Stimulated activated CD8-positive, alpha-beta memory T cell treated with anti-CD3 and anti-CD28 coated beads, Interleukin-12 subunit alpha, Interleukin-12 subunit beta, amount 100 ng/mL, for 1 hour (primary cell): ENCODE data around the gene PLEKHS1.

ENCODE experiments used
- DNase-seq: peaks from one replicate; pipeline ENCODE4 v3.0.0-alpha.2; 2020; ENCODE audit warnings: low read depth

The PLEKHS1 gene

DNA sequence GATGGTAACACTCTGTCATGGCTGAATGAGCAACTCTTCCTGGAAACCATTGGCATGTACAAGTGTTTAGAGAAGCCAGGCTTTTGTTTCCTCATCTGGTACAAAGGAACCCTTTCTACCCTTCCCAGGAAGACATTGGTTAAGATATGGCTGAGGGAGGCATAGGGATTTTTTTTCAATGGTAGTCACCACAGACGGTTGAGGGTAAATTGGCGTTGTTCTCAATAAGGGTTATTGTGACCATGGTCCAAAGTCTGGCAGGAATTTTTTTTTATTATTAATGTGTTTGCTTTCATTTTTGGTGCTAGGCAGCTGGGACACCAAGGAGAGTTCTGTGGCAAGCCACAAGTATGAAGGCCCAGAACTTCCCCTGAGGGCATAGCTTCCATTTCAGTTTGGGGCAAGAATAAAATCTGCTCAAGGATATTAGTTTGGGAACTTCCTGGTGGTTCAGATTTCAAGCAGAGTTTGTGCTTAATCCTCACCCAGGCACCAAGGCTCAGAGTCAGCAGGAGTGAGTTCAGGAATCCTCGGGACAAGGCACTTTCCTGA, at the start of gene PLEKHS1:
Gene PLEKHS1, plus strand, starts transcription at position 502 of the 552 bp plus-strand sequence. CDS start 3,596 bp downstream, outside the sequence.
- DNase-seq = no peak

DNA sequence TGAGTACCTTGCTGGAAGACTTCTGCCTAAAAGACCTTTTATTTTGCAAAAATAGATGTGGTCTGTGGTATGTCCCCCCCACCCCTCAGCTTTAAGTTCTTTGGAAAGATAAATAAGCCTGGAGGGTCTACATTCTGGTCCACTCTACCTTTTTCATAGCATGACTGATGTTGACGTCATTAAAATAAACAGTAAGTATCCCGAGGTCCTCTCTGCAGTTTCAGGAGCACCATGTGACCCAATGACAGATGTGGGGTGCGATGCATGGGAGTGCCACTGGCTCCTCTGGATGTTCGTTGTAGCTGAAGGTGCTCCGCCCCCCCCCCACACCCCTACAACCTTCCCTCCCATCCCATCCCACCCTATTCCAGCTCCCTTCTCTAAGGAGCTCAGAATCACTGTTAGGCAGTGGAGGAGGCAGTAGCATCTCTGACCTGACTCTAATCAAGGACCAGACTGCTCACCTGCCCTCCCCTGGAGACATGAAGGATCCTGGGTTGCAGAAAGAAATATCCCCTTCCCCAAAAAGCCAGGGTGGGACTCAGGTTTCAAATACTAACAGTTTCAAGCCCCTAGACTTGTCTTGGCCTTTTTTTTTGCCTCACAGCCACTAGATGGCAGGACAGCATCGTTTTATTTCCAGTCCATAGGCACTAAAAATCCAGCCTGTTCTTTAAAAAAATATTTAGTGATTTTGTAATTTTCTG, 46.7 kb upstream of the PLEKHS1 start:
- DNase-seq = no peak

DNA sequence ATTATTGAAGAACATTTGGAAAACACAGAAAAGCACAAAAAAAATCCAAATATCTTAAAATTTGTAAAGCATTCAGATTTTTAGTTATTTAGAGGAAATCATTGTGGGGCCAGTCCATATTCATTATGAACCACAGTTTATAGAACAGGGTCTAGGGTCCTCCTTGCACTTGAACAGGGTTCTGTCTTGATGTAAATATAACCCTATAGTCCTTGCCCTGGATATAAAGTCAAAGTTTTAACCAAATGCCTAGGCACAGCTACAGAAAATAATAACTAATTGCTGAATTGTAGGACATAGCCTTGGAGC, 46.2 kb upstream of the PLEKHS1 start:
- DNase-seq = no peak

DNA sequence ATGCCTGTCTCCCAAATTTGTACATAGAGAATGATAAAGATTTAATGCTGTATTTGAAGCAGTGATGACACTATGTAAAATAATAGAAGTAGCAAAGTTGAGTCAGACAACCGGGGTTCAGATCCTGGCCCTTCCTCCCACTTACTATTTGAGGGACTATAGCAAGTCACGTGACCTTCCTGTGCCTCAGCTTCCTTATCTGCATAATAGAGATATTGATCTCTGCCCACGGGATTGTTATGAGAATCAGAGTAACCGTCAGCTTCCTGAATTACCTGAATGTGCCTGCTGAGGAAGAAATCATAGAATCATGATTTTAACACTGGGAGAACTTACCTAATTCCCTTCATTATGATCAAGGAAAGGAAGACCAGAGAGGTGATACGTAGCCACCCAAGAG, 44.9 kb upstream of the PLEKHS1 start:
- DNase-seq = no peak

DNA sequence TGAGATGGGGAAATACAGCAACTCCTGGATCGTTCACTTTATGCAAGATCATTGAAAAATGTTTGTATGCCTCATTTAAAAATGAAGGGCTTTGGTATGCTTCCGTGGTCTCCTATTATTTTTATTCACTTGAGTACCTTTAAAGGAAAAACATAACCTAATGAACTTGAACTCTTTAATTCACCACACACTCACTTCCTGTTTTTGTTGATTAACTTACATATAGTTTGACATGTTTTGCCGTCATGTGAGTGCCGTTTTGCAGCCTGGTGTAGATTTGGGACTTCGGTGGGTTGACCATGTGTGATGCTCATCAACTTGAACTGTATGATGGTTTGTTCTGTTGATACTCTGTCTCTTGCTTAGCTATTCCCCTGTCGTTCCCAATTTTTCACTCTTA, 42.8 kb upstream of the PLEKHS1 start:
- DNase-seq = no peak

DNA sequence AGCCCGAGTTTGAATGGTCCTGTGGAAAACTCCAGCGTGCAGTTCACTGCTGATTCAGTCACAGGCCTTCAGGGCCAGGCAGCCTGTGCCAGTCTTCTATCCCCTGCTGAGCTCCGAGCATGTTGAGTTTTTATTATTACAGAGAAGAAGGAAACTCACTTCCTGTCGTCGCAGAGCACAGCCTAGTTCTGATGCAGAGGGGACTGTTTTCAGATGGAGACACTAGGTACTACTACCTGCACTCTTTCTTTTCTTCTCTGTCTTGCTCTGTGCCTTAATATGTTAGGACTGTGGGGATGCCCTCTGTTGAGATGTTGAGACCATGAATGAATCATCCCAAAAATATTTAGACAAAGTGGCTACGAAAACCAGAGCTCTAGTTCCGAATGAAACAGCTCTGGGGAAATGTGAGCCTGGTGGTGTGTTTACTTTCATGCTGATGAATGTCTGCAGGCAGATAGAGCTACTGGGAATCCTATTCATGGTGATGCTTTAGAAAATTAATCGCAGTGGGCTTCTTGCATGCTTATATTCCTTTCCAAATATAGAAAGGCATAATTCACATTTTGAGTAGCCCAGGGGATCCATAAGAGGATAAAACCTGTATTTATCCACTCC, 42.2 kb upstream of the PLEKHS1 start:
- no peak for DNase-seq

DNA sequence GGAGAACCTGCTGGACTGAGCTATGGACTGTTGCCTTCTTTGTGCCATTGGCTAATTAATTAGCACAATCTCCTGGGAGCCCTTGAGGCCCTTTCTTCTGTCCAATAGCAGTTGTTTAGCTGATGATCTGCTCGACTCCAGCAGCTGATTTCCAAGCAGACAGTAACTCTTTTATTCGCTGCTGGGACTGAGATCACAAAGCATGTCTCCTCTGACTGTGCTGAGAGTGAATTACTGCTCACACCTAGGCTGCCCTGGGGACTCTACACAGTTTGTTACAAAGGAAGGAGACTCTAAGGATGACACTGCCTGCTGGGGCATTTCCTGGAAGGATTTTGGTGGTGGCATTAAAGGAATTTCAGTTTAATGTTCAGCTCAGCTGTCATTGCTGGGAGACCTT, 40.3 kb upstream of the PLEKHS1 start:
- no peak for DNase-seq

DNA sequence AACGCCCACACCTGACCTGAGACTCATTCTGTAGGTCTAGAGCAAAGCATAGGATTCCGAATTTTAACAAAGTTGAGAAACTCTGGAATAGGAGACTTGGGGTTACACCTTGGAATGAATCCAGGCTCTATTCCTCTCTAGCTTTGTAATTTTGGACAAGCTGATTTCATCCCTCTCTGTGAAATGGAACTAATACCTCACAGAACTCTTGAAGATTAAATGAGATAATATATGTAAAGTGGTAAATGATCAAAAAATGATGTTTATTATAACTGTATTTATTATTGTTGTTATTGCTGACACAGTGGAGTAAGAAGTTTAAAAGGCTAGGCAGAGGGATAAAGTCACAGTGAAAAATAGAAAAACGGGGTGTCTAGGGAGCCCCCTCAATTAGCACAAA, 39.5 kb upstream of the PLEKHS1 start:
- DNase-seq = no peak

DNA sequence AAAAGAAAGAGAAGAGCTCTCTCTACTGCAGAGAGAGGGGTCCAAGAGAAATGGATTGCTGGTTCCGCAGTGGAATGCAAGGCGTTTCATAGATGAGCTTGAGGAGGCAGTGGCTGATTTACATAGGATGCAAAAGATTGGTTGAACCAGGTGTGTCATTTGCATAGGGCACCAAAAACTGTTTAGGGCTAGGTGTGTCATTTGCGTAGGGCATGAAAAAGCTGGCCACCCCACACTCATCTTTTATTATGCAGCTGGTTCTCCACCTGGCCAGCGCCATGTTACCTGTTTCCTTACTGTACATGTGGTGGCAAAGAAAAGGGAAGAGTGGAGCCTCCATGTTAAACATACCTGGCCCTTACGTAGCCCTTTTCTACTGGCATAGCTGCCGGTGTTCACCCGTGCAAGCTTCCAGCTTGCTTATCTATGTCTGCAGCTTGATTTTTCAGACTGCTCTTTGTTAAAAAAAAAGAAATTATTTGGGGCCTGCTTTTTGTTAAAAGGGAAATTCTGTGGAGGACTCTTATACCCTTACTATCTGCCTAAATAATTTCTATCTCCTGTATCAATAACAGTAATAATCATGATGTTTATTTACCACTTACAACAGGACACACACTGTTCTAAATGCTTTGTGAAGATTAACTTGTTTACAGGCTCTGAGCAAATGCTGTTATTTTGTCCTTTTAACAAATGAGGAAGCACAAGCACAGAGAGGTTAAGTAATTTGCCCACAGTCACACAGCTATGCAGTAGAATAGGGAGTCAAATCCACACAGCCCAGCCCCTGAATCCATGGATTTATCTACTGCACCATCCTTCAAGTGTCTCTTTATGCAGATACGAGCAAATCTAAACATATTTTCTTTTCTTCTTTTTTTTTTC, 38.5 kb upstream of the PLEKHS1 start:
- no peak for DNase-seq

DNA sequence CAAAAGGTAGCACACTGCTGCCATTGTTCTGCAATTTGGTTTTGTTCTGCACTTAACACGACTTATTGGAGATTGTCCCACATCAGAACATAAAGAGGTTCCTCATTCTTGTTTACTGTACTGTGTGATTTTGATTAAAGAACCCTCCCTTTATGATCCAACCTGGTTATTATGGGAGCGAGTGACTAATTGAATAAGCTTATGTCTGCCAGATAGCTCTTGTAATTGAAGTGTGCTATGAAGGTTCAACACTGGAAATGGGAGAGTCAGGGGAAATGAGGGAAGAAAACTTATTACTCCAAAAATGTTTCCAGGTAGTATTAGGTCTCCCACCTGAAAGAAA, 37.9 kb upstream of the PLEKHS1 start:
- DNase-seq = no peak

DNA sequence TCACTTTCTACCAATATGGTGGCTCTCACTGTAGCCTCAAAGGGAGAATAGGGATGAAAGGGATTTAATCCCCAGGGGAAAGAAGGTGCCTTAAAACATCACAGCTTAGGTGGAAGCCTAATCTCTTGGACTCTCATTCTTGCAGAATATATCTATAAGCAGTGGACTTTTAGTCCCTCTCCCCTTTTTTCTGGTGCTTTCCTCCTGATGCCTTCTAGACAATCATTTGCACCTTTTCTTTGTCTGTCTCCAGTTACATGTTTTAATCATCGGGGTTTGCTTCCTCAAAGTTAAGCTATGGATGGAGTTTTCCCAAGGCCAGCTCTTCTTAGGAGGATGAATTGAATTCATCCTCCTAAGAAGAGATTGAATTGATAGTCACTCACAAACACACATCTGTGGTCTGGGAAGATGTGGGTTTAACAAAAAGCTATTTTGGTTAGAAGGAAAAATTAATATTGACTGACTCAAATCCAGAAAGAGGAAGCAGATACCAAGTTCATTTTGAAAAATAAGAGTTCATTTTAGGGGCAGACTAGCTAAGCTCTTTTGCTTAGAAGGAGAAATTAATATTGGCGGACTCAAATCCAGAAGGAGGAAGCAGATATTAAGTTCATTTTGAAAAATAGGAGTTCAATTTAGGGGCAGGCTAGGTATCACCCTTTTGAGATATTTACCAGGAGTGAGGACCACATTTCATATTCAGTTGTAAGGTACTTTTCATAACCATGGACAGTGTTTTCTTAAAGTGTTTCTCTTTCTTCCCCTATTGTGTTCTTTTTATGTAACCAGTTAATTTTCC, 35.2 kb upstream of the PLEKHS1 start:
- DNase-seq = no peak

DNA sequence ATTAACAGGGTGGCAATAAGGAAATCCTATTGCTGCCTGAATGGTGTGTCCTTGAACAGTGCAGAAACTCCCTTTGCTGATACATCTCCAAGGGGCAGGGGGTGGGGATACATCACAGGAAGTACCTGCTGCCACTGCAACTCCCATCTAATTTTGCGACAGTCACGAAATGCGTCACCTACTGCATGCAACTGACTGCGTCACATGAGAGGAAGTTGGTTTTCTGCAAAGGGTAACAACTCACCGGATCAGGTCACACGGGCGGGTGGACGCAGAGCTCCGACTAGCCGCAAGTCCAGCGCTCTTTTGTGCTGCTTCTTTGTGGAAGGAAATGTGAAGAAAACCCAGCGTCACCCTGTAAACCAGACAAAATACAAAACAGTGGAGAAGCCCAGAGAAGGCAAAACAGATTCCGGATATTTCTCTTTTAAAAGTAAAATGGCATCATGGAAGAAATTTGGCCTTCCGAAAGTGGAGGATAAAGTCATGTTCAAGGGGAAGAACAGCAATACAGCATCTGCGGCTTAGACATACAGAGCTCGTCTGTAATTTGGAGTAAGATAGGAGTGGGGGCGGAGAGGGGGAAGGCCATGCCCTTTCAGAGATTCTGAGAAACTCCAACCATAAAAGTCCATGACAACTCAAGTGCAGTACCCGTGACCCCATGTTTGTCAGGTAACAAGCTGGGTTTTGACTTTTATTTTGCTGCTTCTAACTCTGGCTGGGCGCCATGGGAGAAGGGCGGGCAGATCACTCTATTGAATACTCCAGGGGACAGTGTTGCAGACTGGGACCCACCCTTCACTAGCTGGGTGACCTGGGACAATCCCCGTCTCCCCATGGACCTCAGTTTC, 32.3 kb upstream of the PLEKHS1 start:
- DNase-seq = no peak

DNA sequence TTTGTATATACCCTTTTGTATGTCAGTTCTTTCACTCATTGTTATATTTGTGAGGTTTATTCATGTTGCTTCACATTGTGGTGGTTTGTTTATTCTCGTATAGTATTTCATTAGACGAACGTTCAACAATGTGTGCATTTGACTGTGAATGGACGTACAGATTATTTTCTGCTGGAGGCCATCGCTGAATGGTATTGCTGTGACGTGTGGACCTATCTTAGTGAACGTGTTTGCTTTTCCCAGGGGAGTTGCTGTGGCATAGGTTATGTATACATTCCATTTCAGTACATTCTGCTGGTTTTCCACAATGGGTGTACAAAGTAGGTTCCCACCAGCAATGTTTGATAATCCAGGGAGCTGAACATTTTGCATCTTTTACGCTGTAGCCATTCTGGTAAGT, 31.1 kb upstream of the PLEKHS1 start:
- no peak for DNase-seq

DNA sequence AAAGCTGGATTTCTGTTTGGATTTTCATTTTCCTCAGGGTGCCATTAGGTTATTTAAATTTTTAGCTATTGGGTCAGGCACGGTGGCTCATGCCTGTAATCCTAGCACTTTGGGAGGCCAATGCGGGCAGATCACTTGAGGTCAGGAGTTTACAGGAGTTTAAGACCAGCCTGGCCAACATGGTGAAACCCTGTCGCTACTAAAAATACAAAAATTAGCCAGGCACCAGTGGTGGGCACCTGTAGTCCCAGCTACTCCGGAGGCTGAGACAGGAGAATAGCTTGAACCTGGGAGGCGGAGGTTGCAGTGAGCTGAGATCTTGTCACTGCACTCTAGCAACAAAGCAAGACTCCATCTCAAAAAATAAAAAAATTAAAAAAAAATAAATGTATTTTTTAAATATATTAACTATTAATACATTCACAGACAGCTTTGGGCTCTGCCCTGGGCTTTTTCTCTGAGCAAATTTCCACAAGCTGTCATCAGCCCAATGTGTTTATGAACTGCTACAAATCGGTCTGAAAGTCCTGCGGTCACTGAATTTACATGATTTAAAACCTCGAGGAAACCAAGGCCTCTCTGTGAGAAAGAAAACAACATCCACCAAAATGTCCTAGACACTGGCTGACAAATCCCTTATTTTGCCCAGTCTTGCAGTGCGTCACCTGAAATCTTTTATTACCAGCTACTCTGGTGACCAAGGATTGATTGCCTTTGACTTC, 19.2 kb upstream of the PLEKHS1 start:
- DNase-seq = no peak

DNA sequence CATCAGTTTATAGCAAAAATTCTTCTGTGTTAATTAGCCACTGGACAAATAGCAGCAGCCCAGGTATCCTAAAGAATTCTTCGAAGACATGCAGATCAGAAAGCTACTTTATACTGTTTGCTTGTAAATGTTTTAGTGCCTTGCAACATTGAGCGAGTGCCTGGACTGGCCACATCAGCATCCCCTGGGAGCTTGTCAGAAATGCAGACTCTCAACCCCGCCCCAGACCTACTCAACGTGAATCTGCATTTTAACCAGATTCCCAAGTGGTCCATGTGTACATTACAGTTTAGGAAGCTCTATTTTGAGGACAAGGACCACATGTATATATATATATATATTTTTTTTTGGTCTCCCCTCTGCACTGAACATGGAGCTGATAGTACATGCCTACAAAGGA, 18.5 kb upstream of the PLEKHS1 start:
- no peak for DNase-seq

DNA sequence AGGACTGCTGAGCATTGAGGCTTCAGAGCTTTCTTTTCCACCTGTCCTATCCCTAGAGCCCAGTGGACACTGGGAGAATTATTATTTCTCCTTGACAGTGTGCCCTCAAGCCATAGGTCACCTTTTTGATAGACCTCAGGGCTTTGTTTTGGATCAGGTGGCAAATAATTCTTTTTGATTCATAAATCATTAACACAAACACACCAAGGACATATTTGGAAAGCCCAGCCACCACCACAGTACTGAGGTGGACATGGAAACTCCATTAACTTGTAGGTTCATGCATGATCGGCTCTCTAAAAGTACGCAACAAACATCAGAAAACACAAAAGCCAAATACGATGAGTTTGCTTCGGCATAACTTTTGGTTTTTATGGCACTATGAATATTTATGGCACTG, 17.8 kb upstream of the PLEKHS1 start:
- DNase-seq = no peak

DNA sequence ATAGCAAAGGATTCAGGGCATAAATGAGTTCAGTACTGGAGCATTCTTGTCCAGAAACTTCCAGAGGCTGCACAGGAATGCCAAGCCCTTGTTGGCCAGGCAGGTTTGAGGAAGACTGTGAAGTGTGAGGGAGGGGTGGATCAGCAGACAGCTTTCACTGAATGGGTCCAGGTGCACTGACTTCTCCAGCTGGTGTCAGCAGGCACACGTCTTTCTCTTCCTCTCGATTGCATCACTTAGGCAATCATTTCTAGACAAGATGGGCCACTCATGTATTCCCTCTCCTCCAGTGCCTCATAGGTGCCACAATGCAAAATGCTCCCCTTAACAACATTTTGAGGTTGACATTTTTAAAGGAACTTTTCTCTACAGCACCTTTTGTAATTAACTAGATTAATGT, 15.6 kb upstream of the PLEKHS1 start:
- DNase-seq = no peak

DNA sequence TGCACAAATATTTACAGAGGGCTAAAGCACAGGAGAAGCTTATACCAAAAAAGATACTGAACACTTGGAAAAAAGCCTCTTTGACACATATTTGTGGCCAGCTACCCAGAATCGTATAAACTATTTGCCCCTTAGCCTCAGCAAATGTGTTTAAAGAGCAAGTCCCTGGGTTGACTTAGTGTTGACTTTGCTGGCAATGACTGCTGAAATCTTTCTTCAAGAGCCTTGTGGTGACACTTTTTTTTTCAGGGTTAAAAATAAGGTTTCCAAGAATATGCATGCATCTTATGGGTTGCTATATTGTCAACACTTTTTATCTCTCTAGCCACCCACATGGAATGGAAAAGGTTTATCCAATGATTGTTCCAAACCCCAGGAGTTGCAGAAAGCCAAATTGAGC, 14.9 kb upstream of the PLEKHS1 start:
- no peak for DNase-seq

DNA sequence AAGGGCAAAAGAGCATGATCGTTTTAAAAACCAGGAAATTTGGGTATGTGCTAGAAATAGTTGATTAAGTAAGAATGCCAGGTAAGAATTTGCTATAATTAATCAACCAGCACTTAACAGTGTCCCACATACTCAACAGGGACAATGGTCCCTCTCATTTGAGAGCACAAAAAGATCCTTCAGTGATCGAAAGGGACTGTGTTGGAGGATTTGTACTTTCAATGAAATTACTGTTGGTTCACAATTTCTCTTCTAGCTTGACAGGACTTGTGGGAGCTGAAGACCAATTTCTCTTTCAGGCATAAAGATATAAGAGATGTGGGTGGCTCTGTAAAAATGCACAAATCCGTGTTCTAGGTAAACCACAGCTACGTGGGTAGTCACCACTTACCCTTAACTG, 12.5 kb upstream of the PLEKHS1 start:
- DNase-seq = no peak

DNA sequence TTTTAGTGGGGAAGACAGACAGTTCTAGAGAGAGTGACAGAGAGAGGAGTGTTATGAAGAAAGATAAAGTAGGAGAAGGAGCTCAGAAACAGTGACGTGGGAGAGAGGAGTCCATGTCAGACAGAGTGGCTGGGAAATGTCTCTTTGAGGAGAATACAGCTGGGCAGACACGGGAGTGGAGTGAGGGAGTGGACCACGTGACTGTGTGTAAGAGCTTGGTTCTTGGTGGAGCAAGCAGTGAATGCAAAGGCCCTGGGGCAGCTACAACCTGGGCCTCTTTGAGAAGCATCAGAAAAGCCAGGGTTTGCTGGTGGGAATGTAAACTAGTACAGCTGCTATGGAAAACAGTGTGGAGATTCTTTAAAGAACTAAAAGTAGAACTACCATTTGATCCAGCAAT, 11.9 kb upstream of the PLEKHS1 start:
- DNase-seq = no peak

DNA sequence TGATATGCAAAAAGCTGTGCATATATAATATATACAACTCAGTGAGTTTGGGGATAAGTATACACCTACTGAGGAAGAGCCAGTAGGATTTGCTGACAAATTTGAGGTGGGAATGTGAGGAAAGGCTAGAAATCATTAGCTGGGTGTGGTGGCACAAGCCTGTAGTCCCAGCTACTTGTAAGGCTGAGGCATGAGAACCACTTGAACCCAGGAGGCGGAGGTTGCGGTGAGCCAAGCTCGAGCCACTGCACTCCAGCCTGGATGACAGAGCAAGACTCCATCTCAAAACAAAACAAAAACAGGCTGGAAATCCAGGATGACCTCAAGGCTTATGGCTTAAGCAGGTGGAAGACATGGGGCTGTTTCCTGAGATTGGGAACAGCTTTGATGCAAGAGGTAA, 10.6 kb upstream of the PLEKHS1 start:
- no peak for DNase-seq
